Activated CD4-positive, alpha-beta T cell treated with anti-CD3 and anti-CD28 coated beads for 4 hours (primary cell): ENCODE data around the gene WTAP.
"Not testable (repeated sequence)": the region's sequence is repeated elsewhere in the genome, so short reads cannot be mapped to it uniquely, and the experiment has no call there.

Experiments used
- DNase-seq, 2 donors: peaks; one replicate each; pipeline ENCODE4 v3.0.0-alpha.2; 2020

The WTAP gene

DNA sequence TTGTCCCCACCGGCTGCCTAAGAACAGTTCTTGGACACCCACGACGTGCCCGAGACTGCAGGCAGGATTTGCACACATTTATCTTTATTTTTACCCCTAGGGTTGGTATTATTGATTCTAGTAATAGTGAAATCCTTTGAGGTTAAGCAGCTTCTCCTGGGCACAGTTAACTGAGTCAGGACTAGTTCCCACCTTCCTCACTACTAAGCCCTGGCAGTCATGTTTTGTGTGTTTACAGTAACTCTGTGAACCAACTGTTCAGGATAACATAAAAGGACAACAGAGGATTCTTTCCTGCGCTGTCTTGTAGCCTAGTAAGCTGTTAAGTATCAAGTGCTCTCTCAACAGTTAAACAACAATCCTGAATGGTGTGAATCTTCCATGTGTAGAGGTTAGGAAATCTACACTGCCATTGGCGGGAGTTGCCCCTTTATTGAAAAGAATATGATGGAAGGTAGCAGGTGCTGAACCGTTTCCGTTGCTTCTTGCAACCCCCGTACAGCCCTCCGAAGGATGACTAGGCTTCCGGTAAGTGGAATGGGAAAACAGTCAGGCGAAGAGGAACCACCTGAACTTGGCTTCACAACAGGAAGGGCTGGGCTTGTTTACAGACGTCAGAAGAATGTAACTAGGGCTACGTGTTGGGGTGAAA, 33.3 kb upstream of the WTAP start:
- peak; percentile 28 to 38 for DNase-seq

DNA sequence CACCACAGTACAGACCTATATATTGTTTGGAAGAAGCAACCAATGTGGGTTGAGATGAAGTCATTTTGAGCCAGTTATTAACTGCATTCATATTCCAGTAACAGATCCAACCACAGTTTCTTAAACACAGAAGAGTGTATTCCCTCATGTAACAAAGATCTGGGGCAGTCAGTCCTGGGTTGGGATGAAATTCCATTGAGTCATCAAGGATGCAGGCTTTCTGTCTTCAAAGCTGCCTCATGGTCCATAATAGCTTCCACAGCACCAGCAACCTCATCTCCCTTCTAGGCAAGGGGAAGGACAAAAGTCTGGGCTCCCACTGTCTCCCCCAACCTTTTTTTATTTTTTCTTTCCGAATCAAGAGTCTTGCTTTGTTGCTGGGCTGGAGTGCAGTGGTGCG, 31.3 kb upstream of the WTAP start:
- DNase-seq, result no peak

DNA sequence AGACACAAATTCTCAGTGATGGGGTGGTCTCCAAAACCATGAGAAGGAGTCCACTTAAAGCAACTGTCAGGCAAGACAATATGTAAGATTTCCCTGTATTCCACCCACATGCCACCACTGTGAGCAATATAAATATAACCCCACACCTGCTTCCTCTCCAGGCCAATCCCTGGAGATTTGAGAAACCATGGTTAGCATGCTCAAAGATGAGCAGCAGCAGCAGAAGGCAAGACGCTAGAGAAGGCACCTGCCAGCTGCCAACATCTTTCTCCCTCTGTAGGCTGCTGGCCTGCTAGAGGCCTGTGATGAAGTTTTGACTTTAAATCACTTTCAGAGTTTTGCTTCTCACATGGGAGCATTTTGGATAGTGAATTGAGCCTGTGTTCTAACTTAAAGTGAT, 26.3 kb upstream of the WTAP start:
- DNase-seq, result no peak

DNA sequence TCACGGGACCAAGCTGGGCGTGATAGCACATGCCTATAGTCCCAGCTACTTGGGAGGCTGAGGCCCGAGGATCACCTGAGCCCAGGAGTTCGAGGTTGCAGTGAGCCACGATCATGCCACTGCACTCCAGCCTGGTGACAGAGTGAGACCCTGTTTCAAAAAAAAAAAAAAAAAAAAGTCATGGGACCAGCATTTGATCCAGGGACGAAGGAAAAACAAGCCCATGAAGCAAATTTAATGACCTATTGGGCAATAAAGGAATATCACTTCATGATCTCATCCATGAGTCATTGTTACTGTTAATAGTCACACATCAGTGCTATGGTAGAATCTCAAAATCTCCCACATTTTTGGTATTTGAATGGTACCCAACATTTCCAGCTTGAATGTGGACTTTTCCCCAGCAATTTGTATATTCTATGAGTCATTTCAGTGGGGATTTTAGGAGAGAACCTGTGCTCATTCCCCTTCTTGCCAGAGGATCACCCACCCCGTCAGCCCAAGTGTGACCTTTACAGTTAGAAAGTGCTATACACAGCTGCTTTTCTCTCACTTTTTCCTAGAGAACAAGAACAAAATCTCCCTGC, 25.8 kb upstream of the WTAP start:
- no peak for DNase-seq

DNA sequence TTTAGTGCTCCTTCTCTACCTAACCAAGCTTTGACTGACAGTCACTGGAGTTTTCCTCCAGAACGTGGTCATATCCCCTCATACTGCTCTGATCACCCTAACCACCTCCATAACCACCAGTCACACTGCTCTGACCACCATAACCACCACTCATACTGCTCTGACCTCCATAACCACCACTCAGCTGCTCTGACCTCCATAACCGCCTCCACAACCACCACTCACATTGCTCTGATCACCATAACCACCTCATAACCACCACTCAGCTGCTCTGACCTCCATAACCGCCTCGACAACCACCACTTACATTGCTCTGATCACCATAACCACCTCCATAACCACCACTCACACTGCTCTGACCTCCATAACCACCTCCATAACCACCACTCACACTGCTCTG, 16.7 kb upstream of the WTAP start:
- not testable (repeated sequence) for DNase-seq

DNA sequence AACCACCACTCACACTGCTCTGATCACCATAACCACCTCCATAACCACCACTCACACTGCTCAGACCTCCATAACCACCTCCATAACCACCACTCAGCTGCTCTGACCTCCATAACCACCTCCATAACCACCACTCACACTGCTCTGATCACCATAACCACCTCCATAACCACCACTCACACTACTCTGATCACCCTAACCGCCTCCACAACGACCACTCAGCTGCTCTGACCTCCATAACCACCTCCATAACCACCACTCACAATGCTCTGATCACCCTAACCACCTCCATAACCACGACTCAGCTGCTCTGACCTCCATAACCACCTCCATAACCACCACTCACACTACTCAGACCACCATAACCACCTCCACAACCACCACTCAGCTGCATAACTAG, 14.9 kb upstream of the WTAP start:
- DNase-seq, result not testable (repeated sequence)

DNA sequence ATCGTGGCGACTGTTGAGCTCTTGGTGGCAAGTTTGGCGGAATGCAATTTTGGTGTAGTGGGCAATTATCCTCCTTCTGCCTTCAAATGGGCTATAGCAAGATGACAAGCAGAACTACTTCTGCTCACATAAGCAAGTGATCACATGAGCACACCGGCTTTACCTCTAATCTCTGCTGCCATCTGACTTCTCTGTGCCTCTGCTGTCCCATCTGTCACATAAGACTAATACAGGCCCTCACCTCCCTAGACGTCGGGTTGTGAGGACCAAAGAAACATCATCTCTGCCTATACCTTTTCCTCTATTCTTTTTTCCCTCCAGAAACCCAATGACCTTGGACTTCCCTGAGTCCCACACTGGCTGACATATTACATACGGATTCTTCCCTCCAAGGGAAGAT, 13.3 kb upstream of the WTAP start:
- no peak for DNase-seq

DNA sequence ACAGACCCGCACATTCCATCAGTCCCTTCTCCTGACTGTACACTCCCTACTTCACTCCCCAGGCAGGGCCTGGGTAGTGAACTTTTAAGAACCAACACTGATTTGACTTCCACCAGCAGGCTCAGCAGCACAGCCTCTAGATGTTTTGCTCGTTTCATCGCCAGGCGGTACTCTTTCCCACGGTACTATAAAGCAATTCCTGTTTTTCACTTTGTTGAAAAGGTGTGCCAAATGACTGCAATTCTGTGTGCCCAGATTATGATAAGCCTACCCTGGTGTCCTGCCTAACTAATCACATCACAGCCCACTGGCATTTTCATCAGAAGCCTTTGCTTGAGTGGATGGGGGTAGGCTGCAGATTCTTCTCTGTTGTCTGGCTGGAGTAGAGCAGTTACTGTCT, 12.9 kb upstream of the WTAP start:
- DNase-seq, result no peak

DNA sequence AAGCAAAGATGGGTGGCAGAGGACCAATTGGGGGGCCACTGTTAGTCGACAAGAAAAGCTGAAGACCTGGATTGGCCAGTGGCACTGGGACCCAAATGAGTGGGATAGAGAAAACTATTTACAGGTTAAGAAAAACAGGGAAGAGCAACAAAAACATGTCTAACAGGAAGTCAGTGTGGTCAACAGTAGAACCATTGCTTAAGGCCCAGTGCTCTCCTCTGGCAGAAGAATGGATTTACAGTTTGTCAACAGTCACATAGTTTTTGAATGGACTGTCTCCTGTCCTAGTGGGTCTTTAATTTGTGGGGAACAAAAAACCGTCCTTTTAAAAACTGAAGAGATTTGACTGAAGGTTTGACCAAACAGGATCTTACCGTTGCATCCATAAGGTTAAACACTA, 12.1 kb upstream of the WTAP start:
- no peak for DNase-seq

DNA sequence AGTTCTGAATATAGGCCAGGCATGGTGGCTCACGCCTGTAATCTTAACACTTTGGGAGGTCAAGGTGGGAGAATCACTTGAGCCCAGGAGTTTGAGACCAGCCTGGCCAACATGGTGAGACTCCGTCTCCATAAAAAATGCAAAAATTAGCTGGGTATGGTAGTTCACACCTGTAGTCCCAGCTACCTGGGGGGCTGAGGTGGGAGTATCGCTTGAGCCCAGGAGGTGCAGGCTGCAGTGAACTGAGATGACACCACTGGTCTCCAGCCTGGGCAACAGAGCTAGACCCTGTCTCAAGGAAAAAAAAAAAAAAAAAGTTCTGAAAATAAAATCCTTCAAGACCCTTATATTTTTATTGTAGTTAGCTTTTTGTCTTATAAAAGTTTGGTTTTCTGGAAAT, 11.7 kb upstream of the WTAP start:
- DNase-seq, result no peak

DNA sequence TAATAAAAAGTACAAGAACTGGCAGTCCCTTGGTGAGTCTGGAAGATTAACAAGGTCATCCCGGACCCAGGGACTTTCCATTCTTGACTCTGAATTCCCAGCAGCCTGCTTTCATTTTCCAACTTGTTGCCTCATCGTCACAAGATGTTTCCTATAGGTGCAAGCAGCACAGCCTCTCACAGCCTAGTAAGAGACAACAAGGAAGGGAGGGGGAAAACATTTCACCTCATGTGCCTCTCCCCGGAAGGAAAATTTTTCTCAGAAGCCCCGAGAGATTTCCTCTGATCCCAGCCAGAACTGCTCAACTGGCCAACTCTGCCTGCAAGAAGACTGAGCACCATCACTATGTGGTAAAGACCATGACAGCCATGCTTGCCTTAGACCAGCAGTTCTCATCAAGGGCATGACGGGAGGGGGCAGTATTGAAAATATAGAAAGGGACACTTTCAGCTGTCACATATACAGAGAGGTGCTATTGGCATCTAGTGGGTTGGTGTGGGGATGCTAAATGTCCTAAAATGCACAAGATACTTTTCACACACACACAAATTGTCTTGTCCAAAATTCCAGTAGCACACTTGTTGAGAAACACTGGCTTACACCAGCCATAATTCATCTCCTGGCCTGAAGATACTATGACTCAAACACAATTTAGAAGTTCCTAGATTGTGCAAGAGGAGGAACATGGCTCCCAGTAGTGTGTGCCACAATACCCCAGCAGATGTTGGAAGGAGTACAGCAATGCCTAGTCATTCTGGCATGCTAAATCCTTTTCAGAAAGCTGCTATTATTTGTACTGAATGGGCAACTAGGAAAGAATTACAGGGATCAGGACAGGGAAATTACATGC, 10.8 kb upstream of the WTAP start:
- no peak for DNase-seq

DNA sequence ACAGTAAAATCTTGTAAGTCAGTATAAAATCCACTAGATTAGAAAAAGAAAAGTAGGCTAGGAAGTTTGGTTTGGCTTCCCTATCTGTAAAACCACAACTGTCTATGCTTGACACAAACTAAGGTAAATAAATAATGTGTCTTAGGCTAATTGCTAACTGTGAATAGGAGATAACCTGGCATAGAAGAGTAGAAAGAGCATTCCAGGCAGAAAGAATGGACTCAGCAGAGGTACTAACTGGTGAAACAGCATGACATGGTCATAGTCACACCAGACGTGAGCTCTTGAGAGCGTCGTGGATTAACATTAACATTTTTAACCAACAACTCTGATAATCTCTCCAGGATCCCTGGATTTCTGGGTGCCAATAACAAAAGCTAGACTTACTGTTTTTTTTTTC, 8.7 kb upstream of the WTAP start:
- no peak for DNase-seq

DNA sequence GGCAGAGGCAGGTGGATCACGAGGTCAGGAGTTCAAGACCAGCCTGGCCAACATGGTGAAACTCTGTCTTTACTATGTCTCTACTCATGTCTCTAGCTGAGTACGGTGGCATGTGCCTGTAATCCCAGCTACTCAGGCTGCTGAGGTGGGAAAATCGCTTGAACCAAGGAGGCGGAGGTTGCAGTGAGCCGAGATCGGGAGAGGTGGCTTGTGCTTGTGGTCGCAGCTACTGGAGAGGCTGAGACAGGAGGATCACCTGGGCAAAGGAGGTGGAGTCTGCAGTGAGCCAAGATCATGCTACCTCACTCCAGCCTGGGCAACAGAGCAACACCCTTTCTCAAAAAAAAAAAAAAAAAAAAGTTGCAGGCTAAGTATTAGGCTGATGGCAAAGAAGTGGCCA, 8.0 kb upstream of the WTAP start:
- no peak for DNase-seq

DNA sequence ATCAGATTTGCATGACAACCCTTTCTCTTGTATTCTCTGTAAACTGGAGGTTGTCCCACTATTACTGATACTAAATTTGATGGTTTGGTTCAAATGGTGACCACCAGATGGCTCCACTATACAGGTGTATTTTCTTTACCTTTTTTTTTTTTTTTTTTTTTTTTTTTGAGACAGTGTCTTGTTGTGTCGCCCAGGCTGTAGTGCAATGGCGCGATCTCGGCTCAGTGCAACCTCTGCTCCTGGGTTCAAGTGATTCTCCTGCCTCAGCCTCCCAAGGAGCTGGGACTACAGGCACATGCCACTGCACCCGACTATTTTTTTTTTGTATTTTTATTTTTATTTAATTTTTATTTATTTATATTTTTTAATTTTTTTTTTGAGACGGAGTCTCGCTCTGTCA, 6.6 kb upstream of the WTAP start:
- peak; percentile 36 to 52 for DNase-seq

DNA sequence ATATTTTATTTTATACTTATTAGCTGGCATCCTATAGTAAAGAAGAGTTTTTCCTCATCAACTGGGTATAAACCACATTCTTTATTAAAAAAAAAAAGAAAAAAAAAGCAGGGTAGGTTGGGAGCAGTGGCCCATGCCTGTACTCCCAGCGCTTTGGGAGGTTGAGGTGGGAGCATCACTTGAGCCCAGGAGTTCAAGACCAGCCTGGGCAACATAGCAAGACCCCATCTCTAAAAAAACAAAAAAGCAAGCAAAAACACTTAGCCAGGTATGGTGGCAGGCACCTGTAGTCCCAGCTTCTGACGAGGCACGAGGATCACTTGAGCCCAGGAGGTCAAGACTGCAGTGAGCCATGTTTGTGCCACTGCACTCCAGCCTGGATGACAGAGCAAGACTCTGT, 5.3 kb upstream of the WTAP start:
- not testable (repeated sequence) for DNase-seq

DNA sequence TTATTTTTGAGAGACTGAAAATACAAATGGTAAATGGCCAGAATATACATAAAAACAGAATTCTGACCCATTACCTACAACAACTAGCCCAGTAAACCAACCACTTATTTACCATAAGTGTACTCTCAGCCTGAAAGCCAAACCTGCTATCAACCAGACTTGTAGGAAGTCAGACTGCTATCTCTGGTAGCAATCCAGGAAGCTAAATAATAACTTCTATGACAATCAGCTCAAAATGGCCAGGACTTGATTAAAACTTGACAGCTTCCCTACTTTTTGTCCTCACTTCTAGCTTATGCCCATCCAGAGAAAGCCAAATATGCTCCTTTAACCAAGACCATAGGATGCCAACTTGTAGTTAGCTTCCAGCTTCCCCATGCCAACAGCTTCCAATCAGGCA, 4.7 kb upstream of the WTAP start:
- no peak for DNase-seq

DNA sequence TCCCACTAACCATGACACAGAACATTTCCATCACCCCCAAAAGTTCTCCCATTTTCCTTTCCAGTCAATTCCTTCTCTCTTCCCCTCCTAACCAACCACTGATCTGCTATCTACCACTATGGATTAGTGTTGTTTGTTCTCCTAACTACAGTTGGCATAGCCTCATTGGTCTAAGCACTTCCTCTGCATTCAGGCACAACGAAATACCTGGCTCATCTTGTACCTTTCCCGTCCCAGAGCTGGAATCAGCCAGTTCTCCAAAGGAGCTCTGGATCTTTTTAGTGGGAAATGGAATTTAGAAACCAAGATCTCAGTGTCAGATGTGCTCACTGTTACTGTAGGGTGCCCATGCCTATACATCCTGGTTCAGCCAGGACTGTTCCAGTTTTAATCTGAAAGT, 4.0 kb upstream of the WTAP start:
- DNase-seq, result no peak

DNA sequence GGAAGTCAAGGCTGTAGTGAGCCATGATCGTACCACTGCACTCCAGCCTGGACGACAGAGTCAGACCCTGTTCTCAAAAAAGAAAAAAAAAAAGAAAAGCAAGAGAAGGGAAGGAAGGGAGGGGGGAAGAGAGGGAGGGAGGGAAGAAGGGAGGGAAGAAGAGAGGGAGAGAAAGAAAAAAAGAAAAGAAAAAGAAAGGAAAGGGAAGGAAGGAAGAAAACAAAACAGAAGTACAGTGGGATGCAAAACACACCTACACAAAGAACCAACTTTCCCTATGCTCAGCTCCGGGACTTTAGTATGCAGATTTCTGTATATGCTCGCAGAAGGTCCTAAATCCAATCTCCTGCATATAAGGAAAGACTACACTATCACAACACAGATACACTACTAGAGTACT, 2.5 kb upstream of the WTAP start:
- no peak for DNase-seq

DNA sequence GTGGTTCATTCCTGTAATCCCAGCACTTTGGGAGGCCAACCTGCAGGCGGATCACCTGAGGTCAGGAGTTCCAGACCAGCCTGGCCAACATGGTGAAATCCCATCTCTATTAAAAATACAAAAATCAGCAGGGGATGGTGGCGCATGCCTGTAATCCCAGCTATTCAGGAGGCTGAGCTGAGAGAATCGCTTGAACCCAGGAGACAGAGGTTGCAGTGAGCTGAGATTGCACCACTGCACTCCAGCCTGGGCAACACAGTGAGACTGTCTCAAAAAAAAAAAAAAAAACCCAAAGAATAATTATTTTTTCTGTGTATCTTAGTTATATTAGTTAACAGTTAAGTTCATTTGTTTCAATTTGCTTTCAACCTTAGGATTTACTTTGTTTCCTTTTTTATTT, 2.1 kb upstream of the WTAP start:
- DNase-seq, result not testable (repeated sequence)

DNA sequence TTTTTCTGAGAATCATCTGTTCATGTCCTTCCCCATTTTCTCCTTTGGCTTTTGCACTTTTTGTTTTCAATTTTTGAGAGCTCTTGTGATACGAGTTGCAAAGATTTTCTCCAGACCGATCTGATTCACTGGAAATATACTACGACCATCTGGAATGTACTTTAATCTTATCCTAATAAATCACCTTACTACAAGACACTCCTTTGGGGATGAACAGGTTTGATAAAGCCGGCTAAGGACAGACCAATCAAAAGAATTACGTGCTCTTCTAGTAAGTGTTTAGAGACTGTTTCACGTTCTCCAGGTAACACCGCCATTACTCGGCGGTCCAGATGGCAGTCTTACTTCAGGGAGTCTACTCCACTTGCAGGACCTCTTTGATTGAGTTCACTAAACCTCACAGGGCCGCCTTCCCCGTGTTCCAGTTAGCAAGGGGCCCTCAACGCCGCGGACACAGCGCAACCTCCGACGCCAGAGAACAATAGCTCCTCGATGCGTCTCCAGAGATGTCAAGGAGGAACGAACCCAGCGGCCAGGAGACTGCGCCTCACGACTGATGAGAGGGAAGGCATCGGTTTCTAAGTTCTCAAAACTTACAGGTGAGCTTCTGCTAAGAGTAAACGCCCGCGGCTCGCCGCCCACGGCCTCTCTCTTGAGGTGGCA, 920 bp upstream of the WTAP start:
- no peak for DNase-seq

DNA sequence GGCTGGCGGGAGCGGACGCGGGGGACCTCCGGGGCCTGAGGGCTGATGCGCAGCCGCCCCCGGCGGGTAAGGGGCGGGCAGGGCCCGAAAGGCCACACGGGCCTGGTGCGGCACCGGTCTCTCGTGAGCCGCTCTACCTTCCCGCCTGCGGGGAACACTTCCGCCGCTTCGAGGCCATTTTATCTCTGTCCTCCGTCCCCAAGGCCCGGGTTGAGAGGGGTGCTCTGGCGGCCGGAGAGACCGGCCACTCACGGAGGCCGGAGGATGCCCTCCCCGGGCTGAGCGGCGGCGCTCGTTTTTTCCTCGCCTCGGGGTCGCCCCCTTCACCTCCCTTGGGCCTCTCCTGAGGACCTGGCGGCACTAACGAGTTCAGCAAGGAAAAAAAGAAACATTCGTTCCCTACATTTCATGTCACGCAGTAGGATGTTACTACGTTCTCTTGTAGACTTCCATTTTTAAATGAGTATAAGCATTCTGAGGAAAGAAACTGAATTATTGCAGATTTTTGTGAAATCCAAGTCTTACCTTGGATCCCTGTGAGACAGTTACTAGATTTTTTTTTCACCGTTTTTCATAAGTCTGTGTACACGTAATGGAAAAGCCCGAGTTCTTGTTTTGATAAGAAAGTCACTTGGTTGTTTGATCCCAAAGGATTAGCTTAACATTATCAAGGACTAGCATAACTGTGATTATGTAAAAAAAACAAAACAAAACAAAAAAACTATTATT, 575 bp downstream of the WTAP start:
- no peak for DNase-seq

DNA sequence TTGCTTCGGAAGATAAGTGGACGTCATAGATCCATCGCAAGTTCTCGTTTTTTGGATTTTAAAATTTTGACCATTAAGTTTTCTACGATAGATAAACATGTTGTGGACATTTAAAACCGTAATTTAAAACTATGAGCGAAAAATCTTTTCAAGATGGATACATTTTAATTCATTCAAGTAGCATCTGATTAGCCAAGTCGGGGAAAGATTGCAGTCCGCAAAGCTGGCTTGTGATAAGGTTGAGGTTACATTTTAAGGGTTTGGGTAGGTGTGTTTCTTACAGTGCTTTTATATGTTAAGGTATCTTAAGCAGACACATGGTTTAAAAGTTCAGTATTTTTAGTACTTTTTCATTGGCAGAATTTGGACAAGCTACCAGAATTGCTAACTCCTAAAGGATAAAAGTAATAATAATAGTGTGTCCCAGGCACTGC, 1.2 kb downstream of the WTAP start:
- no peak for DNase-seq
